ENCODE data around the gene GSK3A.
"Not testable (repeated sequence)": the region's sequence is repeated elsewhere in the genome, so short reads cannot be mapped to it uniquely, and the experiment has no call there.

GSK3A gene

DNA sequence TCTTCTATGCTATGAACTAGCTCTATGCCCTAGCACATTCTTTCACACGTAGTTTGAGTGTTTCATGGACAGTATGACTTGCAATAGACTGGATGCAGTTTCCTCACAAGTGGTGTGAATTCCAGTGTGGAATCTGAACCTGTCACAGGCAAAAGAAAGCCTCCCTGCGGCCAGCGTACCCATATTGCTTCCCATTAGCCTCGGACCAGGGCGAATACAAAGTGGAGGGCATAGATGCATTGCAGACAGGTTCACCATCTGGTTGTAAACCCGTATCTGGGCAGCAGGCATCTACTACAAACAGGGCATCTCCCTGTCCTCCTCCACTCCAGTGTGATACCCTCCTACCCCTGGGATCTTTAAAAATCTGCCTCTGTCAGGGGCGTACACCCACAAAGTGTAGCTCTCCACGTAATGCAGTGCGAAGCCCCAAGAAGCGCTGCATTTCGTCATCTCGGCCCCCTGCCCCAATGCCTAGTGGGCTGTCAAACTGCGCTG, 25.3 kb upstream of the GSK3A start:
- DNase-seq, result no peak

DNA sequence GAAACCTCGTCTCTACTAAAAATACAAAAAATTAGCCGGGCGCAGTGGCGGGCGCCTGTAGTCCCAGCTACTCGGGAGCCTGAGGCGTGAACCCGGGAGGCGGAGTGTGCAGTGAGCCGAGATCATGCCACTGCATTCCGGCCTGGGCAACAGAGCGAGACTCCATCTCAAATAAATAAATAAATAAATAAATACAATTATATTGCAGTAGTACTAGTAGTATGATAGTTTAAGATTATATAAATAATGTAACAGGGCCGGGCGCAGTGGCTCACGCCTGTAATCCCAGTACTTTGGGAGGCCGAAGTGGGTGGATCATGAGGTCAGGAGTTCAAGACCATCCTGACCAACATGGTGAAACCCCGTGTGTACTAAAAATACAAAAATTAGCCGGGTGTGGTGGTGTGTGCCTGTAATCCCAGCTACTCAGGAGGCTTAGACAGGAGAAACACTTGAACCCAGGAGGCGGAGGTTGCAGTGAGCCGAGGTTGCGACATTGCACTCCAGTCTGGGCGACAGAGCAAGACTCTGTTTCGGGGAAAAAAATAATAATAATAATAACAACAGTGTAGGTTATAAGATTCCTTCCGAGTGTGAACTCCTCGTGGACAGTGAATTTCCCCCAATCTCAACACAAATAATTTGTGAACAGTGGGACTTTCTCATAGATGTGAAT, 24.7 kb upstream of the GSK3A start:
- not testable (repeated sequence) for DNase-seq

DNA sequence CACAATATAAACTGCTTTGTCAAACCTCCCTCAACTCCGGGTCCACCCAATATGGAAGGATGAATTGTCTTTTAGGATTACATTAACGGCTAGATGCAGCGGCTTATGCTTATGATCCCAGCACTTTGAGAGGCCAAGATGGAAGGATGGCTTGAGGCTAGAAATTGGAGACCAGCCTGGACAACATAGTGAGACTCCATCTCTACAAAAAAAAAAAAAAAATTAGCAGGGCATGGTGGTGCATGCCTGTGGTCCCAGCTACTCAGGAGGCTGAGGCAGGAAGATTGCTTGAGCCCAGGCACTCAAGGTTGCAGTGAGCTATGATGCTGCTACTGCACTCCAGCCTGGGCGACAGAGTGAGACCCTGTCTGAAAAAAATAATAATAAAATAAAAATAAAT, 23.7 kb upstream of the GSK3A start:
- not testable (repeated sequence) for DNase-seq

DNA sequence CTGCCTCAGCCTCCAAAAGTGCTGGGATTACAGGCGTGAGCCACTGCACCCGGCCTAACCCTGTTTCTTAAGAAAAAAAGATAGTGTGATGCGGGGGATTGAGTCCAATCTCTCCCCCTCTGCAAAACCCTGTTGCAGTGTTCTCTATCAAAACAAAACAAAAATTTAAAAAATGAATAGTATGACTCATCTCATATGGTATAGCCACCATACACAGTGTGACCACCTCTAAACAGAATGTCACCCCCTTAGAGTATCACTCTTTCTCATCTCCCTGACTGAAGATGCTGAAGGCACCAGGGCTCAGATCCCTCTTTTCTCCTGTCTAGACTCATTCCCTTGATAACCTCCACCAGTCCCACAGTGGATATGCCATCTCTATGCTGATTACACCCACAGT, 19.4 kb upstream of the GSK3A start:
- DNase-seq, result no peak

DNA sequence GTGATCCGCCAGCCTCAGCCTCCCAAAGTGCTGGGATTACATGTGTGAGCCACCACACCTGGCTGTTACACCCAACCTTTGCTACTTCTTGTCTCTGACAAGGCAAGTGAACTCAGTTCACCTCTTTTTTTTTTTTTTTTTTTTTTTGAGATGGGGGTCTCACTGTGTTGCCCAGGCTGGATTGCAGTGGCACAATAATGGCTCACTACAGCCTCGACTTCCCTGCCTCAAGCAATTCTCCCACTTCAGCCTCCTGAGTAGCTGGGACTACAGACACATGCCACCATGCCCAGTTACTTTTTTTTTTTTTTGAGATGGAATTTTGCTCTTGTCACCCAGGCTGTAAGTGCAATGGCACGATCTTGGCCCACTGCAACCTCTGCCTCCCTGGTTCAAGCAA, 15.4 kb upstream of the GSK3A start:
- DNase-seq, result not testable (repeated sequence)

DNA sequence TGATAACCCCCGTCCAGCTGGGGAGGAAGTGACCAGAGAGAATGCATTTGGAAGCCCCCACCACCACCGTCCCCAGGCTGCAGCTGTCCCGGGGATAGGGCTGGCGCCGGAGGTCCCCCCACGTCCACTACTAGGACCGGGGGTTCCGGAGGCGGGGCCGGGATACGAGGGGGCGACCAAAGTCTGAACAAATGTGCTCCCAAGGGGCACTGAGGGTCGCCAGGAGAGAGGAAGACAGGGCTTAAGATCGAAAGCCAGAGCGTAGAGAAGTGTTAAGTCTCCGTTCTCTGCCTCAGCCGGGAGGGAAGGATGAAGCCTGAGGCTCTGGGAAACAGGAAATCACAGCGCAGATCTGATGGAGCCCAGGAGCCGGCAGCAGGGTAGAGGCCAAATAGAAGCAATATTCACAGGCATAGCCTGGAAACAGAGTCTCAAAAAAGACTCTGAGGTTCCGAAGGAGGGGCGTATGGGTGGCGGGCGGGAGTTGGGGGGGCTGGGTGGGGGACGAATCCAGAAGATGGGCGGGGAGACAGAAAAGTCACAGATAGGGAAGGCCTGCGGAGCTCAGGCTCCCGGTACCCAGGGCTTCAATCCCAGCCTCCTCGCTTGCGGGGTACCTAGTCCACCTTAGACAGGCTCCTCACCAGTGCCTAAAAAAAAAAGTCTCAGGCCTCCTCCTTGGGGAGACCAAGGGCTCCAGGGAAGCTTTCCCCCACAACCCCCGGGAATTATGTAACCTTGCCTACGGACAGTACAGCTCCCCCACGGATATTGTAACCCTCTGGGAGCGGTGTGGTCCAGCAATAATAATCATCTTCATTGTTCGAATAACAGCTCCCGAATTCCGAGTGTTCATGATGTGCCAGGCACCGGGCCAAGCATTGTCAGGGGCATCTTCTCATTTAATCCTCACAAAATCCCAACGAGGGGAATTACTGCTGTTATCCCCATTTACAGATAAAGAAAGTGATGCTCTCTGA, 13.7 kb upstream of the GSK3A start:
- no peak for DNase-seq

DNA sequence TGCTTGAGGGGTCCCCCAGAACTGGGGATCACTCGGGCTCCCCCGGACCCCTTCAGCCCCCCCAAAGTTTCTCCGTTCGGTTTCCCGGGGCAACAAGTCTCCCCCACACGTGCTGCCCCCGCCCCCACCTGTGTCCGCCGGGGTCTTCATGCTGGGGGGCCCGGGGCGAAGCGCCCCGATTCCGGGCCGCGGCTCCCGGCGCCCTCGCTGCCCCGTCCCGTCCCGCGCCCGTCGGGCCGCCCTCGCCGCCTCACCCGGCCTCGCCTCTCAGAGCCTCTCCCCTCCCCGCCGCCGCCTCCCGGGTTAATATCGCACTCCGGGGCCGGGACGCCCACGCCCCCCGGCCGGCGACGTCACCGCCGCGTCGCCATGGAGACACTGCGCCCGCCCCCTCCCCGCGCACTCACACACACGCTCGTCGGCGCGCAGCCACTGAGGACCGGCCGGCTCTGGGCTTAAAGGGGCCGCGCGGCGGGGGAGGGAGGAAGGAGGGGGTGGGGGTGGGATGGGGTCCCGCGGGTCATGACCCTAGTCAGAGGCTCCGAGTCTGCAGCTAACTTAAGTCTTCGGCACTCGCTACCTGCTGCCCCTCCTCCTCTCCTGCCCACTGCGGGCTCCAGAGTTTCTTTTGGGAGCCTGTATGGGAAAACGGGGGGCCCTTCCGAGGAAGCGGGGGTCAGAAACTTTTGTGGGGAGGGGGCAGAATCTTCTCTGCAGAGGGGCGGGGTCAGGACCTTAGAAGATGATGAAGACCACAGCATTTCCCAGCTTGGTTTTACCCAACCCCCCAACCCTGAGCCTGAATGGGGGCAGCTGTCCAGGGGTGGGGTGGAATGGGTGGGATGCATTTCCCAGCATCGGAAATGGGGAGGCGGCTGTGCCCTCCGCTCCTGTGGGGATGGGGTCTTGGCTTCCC, 12.7 kb upstream of the GSK3A start, which contains the start of gene ERF:
TSS of gene ERF (minus strand) at position 279 of the 916 bp plus-strand sequence. CDS start at position 150, 129 bp downstream.
- DNase-seq, result peak; percentile 85

DNA sequence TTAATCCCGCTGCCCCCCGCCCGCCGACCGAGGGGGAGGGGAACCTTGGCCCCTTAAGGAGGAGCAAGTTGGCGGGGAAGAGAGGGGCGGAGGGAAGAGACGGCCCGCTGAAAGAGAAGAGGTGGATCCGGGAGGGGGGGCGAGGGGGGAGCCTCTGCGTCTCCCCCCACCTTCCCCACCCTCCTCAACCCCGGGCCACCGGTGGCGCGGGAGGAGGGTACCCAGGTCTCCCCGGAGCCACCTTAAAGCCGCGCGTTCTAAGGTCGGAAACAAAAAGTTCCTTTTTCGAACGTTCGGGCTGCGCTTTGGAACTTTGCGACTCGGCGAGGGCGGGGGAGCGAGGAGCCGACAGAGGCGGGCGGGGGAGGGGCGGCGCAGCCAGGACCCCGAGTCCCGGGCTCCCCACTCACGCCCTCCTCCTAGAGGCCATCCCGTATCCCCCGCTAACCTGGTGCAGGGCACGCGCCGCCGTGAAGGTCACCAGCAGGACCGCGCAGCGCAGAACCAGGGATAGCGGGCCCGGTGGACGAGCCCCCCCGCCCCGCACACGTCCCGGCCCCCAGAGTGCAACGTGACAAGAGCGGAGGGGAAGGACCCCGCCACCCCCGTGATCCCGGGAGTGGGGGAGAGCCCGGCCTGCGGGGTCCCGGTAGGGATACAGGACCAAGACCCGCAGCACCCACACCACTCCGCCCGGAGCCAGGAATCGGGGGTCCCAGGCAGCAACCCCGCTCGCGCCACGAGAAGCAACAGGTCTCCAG, 11.9 kb upstream of the GSK3A start:
- DNase-seq, result peak; percentile 66

DNA sequence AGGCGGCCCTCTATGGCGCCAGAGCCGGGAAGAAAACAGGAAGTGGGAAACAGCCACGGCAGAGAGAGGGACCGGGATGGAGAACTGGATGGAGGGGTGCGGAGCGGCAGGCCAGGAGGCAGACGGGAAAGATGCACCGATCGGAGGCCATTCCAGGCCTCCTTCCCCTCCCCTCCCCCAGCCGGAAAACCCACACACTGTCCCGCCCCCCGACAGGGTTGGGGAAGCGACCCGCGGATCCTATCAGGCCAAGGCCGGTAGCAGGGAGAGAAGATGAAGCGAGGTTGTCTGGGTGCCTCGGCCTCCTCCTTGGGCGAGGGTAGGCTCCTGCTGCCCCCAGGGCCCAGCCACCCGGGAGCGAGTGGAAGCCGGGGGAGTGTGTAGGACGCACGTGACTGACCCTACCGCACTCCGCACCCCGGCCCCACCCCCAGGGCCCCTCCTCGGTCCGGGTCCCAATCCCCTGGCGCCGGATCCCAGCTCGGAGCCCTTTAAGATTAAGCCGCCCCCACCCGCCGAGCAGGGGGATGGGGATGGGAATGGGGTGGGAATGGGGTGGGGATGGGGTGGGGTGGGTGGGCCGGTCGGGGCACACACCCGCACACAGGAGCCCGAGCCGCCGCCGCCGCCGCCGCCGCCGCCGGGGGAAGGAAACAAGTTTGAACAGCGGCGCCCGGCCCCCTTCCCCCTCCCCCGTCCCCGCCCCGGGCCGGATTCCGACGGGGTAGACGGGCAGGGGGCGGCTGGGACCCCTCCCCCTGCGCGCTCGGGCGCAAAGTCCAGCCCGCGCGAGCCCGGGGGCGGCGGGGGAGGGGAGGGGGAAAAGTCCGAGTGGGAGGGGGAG, 11.1 kb upstream of the GSK3A start:
- DNase-seq, result no peak

DNA sequence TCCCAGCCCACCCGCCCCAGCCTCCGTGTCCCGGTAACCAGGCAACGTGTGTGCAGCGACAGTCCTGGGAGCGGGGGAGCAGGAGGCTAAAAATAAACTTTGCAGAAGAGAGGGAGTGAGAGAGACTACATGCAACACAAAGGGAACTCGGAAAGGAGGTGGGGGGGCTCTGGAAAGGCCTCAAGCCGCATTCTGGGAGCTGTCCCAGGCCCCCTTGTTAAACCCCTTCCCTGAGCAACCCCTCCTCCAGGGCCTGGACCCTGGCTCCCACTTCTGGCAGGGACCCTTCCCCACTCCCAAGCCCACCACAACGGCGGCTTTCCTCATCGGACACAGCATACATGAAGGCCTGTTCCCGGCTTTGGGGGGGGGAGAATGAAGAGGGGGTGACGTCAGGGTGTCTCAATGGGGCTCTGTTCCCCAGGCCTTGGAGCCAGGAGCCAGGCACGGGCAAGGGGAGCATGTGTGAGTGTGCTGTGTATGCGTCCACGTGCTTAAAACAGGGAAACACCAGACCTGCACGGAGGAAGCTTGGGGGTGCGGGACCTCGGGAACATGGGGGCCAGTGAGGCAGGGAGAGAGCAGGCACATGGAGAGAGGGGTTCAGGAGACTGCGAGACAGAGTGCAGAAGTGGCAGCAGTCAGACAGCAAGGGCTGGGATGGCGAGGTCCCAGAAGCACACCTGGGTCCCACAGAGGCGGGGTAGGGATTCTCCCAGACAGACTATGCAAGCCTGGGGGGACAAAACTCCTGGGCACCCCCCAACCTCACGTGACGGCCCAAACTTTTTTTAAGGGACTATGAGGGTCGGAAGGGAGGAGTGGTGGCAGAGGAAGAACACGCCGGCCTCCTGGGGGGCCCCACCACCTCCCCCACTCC, 10.2 kb upstream of the GSK3A start:
- DNase-seq, result no peak

DNA sequence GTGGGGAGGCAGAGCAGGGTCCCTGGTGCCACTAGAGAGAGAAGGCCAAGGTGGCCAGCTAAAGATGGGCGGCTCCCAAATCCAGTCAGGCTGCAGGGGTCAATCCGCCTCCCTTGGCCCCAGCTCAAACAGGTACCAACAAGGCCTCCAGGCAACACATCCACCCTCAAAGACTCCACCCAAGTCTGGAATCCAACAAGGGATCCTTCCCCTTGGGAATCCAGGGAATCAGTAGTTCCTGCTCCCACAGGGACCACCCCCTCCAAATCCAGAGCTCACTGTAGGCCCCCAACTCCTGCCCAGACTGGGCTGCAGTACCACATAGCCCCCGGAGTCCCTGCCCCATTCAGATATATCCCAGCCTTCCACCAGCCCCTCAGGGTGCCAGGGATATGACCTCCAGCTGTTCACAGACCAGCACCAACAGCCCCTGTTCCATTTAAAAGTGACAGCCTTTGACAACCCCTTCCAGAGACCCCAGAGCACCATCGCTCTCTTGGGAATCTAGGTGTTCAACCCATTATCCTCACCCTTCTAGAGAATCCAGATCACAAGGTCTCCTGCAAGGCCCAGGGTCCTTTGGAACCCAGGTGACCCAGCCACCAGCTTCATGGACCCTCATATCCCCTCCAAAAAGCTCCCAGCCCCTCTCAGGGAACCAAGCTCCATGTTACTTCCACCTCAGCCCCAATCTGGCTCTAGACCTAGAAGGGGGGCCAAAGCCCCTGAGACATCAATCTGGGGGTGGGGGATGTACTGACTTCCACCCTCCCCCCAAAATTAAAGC, 9.4 kb upstream of the GSK3A start:
- DNase-seq, result no peak

DNA sequence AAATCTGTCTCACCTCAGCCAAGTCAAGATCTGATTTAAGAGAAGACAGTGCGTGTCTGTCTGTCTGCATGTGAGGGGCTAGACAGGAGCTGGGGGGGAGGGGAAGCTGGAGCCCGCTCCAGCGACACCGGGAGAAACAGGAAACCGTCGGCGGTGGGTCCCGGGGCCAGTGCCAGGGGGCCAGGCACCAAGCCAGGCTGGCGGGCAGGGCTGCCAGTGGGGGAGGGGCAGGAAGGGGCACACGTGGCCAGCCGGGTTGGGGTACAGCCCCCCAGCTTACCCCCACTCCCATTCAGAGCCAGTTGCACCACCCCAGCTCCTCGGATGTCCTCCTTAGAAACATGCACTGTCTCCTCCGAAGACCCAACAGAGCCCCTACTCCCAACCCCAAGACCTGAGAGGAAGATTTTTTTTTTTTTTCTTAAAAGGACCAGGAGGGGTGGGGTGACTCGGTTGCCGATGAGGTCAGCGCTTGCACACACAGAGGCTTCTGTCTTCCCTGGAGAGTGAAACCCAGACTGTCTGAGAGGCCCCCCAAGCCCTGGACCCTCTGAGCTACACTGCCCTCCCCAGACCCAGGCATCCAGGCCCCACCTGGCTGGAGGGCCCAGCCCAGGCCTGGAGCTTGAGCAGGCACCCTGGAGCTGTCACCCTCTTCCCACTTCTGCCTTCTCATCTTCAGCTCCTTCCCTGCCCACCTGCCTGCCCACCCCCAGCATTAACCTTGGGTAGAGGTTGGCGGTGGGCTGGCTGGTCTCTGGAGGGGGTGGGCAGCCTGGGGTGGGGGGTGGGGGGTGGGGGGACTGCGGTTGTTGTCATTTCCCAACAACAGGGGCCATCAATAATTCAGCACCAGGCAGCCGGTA, 8.5 kb upstream of the GSK3A start:
- no peak for DNase-seq

DNA sequence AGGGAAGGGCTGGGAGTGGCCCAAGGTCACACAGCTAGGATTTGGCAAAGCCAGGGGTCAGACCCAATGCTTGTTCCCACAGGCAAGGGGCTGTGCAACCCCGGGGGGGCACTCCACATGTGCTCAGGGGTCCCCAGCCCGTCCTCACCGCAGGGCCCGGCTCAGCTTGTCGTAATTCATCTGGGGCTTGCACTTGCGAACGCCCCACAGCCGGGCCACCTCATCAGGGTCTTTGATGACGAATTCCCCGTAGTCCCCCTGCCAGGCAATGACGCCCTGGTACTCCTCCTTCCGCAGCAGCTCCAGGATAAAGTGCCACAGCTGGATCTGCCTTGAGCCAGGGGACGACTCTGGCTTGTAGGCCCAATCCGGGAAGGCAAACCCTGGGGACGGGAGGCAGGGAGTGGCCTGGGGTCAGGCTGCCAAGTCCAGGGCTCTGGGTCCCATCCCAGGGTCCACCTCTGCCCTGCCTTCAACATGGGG, 7.8 kb upstream of the GSK3A start:
- DNase-seq, result no peak

DNA sequence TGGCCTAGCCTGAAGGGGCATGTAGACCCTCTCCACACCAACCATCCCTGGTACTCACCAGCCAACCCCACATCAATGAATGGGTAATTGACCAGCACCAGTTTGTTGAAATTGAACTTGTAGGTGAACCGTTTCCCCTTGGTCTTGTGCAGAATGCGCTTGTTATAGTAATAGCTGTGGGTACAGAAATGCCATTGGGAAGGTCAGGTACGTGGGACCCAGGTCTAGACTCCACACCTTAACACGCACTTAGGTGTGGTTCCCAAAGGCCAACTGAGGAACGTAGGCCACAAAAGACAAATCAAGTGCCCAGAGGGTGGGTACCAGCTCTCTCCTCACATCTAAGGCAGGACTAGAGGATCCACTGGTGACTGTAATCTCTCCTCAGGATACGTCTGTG, 7.4 kb upstream of the GSK3A start:
- no peak for DNase-seq

DNA sequence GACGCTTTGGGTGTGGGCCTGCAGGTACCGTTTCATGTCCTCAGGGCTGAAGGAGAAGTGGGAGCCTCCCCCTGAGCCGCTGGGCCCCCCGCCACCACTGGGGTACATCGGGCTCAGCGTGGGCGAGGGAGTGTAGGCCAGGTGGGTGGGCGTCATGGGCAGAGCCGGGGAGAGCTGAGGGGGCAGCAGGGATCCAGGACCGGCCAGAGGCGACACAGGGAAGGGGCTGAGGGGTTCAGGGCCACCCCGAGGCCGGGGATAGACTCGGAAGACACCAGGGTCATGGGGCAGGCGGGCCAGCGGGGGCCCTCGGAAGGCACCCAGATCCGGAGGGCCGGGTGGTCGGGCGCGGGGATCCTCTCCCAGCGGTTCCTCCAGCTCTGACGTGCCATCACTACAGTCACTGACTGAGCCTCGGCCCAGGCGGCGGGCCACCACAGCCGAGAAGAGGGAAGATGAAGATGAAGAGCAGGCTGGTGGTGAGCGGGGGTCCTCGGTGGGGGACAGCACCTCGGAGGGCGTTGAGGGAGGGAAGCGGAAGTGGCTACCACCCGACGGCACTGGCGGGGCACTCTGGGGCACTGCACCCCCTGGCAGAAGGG, 6.8 kb upstream of the GSK3A start:
- DNase-seq, result no peak

DNA sequence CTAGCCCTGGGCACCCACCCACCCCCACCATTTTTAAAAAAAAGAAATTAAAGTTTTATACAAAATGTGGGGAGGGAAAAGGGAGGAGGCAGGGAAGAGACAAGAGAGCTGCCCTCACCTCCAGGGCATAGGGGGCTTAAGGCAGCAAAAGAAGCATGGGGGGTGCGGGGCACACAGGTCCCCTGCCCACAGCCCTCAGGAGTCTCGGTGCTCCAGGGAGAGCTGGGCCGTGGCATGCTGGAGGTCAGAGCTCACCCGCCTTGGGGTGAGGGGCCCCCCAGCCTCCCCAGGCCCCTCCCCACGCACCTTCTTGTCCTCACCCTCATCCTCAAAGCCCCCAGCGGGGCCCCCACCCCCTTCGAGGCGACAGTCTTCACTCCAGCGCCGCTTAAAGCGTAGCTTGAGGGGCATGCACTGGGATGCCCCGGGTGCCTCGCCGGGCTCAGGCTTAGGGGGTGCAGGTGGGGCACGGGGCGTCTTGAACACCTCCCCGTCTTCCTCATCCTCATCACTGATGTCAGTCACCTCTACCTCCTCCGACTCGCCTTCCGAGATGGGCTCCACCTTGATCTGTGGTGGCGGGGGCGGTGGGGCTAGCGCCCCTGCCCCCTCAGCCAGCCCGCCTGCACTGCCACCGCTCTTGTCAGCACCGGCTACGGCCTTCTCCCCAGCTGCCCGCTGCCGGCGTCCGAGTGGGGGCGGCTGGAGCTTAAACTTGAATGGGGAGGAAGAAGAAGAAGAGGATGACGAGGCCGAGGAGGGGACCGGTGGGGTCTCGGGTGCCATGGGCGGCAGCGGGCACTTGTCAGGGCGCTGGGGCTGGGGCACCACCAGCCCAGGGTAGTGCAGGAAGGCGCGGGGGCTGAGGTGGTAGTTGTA, 6.1 kb upstream of the GSK3A start:
- no peak for DNase-seq

Data from NK-92 treated with Interleukin-12 subunit alpha and Interleukin-12 subunit beta, amount 100 ng/mL, for 24 hours (cell line).